Measurements from ENCODE around the gene KRCC1.
"Not testable (repeated sequence)": the region's sequence is repeated elsewhere in the genome, so short reads cannot be mapped to it uniquely, and the experiment has no call there.

- not testable (repeated sequence) for TF ChIP-seq POLR2A (IDR thresholded peaks at IDR 0.05); CTCF (IDR thresholded peaks at IDR 0.05 in 4 of 5, conservative IDR thresholded peaks at IDR 0.05 in 1 of 5)
These were observed 74.4 kb downstream of the KRCC1 start for GRCh38 chr2:87981182-87981581.
